Measurements from ENCODE around the gene SNX32. TPM values are rescaled to one million over a fixed set of nuclear protein-coding genes. Genes with fewer than 3 reads are reported as not detected.

The SNX32 gene
- total RNA-seq (2014; rRNA removed; shearing (Covaris generic)) = 0.16 TPM in 1 of 2 replicates, not detected in the other

DNA sequence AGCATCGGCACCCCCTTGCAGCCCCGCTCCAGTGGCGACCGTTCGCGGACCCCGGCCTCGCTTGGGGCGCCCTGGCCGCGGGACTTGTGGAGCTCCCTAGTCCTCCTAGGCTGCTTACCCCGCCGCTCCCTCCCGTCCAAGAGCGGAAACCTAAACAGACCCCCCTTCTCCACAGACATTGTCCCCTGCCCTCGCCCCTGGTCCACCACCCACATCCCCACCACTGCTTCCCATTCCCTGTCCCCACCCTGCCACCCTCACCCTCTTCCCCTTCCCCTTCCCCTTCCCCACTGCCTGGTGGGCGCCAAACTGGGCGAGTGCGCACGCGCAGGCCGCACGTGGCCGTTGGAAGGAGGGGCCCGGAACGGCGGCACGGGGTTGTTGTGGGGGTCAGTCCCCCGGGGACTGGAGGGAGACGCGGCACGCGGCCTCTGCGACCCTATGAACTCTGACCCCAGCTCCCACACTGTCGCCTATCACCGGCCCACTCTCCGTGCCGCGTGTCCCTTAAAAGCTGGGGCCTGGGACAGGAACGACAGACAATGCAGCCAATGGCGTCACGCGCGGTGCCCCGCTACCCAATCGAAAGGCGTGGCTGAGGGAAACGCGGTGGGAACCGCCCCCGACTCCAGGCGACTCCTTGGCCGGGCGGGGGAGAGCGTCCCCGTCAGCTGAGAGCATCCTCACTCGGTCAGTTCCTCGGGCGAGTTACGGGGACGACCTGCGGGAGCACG lies at the start of gene SNX32:
SNX32 (plus strand) TSS at position 667 of the 734 bp plus-strand sequence. CDS start 103 bp downstream, outside the sequence.
- DNase-seq (ENCODE audit: low read depth in 1 of 2, low spot score in 2 of 2) = peak; percentile 95 to 97
- peaks cover 35% of the 10 kb centered on the region for H3K27me3 ChIP-seq (replicated peaks)
- H3K9me3 ChIP-seq (replicated peaks) = peaks cover 5% of the 10 kb centered on the region; the same call in 1 of the 2 replicates
- H3K4me3 ChIP-seq = peak within 1 kb of the TSS; percentile 36
- H3K4me1 ChIP-seq (replicated peaks) = peaks cover 20% of the 10 kb centered on the region
- H3K36me3 ChIP-seq = no peaks in the 10 kb centered on the region
- H3K27ac ChIP-seq = peak within 1 kb of the TSS; percentile 37

DNA sequence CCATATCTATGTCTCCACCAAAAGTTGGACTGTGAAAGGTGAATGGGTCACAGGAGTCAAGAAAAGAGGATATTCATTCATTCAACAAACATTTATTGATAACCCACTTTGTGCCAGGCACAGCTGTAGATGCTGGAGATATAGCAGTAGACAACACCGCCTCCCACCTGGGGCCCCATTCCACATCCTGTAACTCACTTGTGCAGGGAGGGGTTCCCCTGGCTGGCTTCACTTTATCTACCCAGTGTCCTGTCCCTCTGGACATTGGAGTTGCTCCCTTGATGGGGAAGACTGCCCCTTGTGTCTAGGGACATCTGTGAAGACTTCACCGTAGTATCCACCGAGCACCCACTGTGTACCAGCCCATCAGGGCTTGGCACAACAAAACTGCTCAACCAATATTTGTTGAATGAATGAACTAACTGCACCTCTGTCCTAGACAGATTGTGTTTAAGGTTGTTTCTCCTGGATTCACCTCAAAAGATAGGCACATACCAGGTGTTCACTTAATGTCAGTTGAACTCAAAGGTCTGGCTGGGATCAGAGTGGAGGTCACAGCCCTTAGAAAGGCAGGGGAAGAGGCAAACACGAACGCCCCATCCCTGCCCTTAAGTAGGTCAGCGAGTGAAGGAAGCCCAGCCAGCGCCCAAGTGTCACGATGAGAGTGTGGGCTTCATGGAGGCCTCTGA lies 48.3 kb upstream of the SNX32 start:
- Histone ChIP-seq H3K4me3 (no peak overlapping the region), H3K36me3 (peaks cover 2% of the 10 kb centered on the region), H3K27me3 (replicated peaks) (peaks cover 53% of the 10 kb centered on the region), H3K27ac (no peak overlapping the region), H3K4me1 (replicated peaks) (peaks cover 26% of the 10 kb centered on the region), H3K9me3 (replicated peaks) (peaks cover 6% of the 10 kb centered on the region)
- no peak for DNase-seq (ENCODE audit: low read depth in 1 of 2, low spot score in 2 of 2)

- peaks cover 4% of the 10 kb centered on the region for H3K9me3 ChIP-seq (replicated peaks)
- no peak overlapping the region for H3K4me3 ChIP-seq
- H3K27ac ChIP-seq = no peak overlapping the region
- H3K4me1 ChIP-seq (replicated peaks) = peaks cover 21% of the 10 kb centered on the region
- DNase-seq (ENCODE audit: low read depth in 1 of 2, low spot score in 2 of 2) = peak in 1 of 2 experiments; percentile 60
- H3K36me3 ChIP-seq = no peaks in the 10 kb centered on the region
- H3K27me3 ChIP-seq (replicated peaks) = peaks cover 53% of the 10 kb centered on the region
Observed at GRCh38 chr11:65786008-65786785, 47.6 kb upstream of the SNX32 start.

- H3K27ac ChIP-seq = no peak within 1 kb of the TSS
- no peaks in the 10 kb centered on the region for H3K36me3 ChIP-seq
- H3K4me1 ChIP-seq (replicated peaks) = peaks cover 27% of the 10 kb centered on the region
- H3K4me3 ChIP-seq = no peak within 1 kb of the TSS
- H3K9me3 ChIP-seq (replicated peaks) = peaks cover 4% of the 10 kb centered on the region
- H3K27me3 ChIP-seq (replicated peaks) = peaks cover 53% of the 10 kb centered on the region
- DNase-seq (ENCODE audit: low read depth in 1 of 2, low spot score in 2 of 2) = peak in 1 of 2 experiments; percentile 55
Observed at GRCh38 chr11:65786786-65787636, 46.8 kb upstream of the SNX32 start, which contains the start of gene OVOL1. Gene OVOL1 (plus strand): TSS chr11:65787063. CDS start chr11:65787374, 311 bp downstream.

GRCh38 chr11:65787649-65788622 lies 45.8 kb upstream of the SNX32 start:
- Histone ChIP-seq H3K9me3 (replicated peaks) (peaks cover 4% of the 10 kb centered on the region), H3K27me3 (replicated peaks) (peaks cover 53% of the 10 kb centered on the region), H3K4me3 (no peak overlapping the region), H3K36me3 (no peaks in the 10 kb centered on the region), H3K27ac (no peak overlapping the region), H3K4me1 (replicated peaks) (peaks cover 36% of the 10 kb centered on the region)
- no peak for DNase-seq (ENCODE audit: low read depth in 1 of 2, low spot score in 2 of 2)

GRCh38 chr11:65788821-65789220 lies 44.9 kb upstream of the SNX32 start:
- peaks cover 36% of the 10 kb centered on the region for H3K4me1 ChIP-seq (replicated peaks)
- DNase-seq (ENCODE audit: low read depth in 1 of 2, low spot score in 2 of 2) = no peak
- peaks cover 59% of the 10 kb centered on the region for H3K27me3 ChIP-seq (replicated peaks)
- no peak overlapping the region for H3K27ac ChIP-seq
- no peak overlapping the region for H3K4me3 ChIP-seq
- peaks cover 4% of the 10 kb centered on the region for H3K9me3 ChIP-seq (replicated peaks)
- no peaks in the 10 kb centered on the region for H3K36me3 ChIP-seq

- peaks cover 36% of the 10 kb centered on the region for H3K4me1 ChIP-seq (replicated peaks)
- H3K27ac ChIP-seq = no peak overlapping the region
- DNase-seq (ENCODE audit: low read depth in 1 of 2, low spot score in 2 of 2) = no peak
- peaks cover 59% of the 10 kb centered on the region for H3K27me3 ChIP-seq (replicated peaks)
- no peak overlapping the region for H3K4me3 ChIP-seq
- peaks cover 4% of the 10 kb centered on the region for H3K9me3 ChIP-seq (replicated peaks)
- no peaks in the 10 kb centered on the region for H3K36me3 ChIP-seq
Observed at GRCh38 chr11:65789230-65790103, 44.3 kb upstream of the SNX32 start.

DNA sequence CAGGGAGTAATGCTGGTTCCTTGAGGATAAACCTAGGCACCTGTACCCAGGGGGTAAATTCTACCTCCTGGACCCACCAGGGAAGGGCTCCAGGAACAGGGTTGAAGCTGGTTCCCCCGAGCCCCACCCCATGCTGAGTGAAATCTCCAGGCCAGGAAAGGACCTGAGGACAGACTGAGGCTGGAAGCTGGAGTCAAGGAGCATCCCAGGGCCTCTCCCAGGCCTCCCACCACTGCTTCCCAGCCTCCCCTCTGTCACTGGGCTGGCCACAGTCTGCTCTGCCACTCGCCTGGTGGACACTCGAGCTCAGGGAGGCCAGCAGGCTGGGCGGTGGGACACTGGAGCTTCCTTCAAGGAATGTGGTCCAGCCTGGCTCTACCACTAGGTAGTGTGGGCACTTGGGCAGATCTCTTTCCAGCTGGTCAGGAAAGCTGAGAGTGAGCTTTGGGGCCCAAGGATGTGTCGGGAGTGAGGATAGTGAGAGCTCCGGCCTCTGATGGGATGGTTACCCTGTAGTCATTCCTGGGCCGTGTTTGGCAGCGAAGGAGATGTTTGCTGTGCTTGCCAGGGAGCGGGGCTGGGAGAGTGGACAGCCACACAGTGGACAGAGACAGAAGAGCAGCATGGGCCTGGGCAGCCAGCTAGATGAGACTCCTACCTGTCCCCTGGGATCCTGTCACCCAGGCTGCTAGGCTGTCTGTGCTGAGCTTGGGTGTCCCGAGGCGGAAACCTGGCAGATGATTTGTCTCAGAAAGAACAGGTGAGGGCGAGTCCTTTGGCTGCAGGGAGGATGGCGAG lies 43.5 kb upstream of the SNX32 start:
- H3K27ac ChIP-seq = no peak overlapping the region
- peaks cover 36% of the 10 kb centered on the region for H3K4me1 ChIP-seq (replicated peaks)
- DNase-seq (ENCODE audit: low read depth in 1 of 2, low spot score in 2 of 2) = peak in 1 of 2 experiments; percentile 53
- H3K9me3 ChIP-seq (replicated peaks) = peaks cover 4% of the 10 kb centered on the region
- no peaks in the 10 kb centered on the region for H3K36me3 ChIP-seq
- no peak overlapping the region for H3K4me3 ChIP-seq
- peaks cover 52% of the 10 kb centered on the region for H3K27me3 ChIP-seq (replicated peaks)

GRCh38 chr11:65790902-65791650 lies 42.7 kb upstream of the SNX32 start:
- Histone ChIP-seq H3K36me3 (no peaks in the 10 kb centered on the region), H3K27me3 (replicated peaks) (peaks cover 50% of the 10 kb centered on the region), H3K27ac (no peak overlapping the region), H3K4me1 (replicated peaks) (peaks cover 36% of the 10 kb centered on the region), H3K9me3 (replicated peaks) (peaks cover 4% of the 10 kb centered on the region), H3K4me3 (no peak overlapping the region)
- DNase-seq (ENCODE audit: low read depth in 1 of 2, low spot score in 2 of 2) = no peak

GRCh38 chr11:65791719-65792213 lies 42.0 kb upstream of the SNX32 start:
- Histone ChIP-seq H3K9me3 (replicated peaks) (peaks cover 4% of the 10 kb centered on the region), H3K4me1 (replicated peaks) (peaks cover 33% of the 10 kb centered on the region), H3K36me3 (no peaks in the 10 kb centered on the region), H3K27me3 (replicated peaks) (peaks cover 51% of the 10 kb centered on the region), H3K27ac (no peak overlapping the region), H3K4me3 (no peak overlapping the region)
- DNase-seq (ENCODE audit: low read depth in 1 of 2, low spot score in 2 of 2) = no peak
